GM19438 (cell line): ENCODE results near the gene CEP112.
"Not testable (repeated sequence)": the region's sequence is repeated elsewhere in the genome, so short reads cannot be mapped to it uniquely, and the experiment has no call there.

Experiments
- ATAC-seq: cut with Tn5 transposase; IDR thresholded peaks from one replicate; pipeline ENCODE4 v1.9.1; 2021; ENCODE audit warnings: low read depth; ENCODE audit not compliant: unreplicated experiment

The CEP112 gene

DNA sequence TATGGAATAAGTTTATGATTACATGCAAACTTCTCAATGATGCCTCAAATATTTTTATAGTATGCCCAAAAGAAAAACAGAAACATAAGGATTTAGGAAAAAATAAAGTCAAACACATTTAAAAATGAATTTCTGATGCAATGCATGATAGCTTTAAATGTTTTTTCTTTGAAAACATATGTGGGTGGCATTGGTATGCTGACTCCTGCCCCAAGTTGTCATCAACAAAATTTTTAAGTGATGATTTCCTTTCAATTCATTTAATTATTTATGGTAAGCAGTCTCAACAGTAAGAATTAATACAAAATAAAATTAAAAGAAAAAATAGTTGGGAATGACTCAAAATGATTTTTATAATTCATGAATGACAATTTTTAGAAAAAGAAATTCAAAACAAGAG, 104.9 kb downstream of the CEP112 start:
- ATAC-seq = no peak

DNA sequence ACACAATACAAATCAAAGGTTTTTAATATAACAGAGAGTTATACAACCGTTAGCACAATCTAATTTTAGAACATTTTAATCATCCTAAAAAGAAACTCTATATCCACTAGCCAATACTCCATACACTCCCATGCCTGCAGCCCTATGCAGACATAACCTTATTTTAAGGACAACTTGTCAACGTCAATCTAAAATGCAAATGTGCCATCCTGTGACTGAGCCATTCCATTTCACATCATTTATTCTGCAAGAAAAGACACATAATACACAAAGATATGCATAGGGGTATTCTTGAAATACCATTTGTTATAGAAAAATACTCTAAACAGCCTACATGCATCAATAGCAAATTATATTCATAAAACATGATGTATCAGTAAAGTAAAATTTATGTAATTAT, 106.7 kb downstream of the CEP112 start:
- no peak for ATAC-seq

DNA sequence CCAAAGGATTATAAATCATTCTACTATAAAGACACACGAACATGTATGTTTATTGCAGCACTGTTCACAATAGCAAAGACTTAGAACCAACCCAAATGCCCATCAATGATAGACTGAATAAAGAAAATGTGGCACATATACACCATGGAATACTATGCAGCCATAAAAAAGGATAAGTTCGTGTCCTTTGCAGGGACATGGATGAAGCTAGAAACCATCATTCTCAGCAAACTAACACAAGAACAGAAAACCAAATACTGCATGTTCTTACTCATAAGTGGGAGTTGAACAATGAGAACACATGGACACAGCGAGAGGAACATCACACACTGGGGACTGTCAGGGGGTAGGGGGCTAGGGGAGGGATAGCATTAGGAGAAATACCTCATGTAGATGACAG, 111.3 kb downstream of the CEP112 start:
- ATAC-seq = not testable (repeated sequence)

DNA sequence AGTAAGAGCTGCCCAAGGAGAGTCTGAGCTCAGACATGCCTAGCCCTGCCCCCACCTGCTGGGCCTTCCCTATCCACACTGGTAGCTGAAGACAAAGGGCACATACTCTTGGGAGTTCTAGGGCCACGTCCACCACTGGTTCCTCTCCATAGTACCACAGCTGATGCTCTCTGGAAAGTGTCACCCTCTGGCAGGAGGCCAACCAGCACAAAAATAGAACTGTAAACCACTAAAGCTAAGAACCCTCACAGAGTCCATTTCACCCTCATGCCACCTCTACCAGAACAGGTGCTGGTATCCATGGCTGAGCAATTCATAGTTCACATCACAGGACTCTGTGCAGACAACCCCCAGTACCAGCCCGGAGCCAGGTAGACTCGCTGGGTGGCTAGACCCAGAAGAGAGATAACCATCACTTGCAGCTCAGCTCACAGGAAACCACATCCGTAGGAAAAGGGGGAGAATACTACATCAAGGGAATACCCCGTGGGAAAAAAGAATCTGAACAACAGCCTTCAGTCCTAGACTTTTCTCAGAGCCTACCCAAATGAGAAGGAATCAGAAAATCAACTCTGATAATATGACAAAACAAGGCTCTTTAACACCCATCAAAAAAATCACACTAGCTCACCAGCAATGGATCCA, 115.3 kb downstream of the CEP112 start:
- no peak for ATAC-seq

DNA sequence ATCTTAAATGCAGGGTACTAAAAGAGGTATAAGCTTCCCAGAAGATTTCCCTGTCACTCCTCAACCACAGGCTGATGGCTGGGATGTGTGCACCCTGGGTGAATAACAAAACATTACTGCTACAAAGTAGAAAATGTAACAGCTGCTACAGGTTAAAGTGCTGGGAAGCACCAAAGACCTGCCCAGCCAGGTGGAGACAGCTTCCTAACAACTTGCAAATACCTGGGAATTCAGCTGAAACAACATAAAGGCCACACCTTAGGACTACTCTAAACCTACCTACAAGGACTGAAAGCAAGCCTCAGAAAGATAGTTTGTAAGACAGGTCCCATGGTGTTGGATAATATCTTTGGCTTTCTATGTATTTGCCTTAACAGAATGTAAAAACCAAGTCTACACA, 118.5 kb downstream of the CEP112 start:
- ATAC-seq = no peak

DNA sequence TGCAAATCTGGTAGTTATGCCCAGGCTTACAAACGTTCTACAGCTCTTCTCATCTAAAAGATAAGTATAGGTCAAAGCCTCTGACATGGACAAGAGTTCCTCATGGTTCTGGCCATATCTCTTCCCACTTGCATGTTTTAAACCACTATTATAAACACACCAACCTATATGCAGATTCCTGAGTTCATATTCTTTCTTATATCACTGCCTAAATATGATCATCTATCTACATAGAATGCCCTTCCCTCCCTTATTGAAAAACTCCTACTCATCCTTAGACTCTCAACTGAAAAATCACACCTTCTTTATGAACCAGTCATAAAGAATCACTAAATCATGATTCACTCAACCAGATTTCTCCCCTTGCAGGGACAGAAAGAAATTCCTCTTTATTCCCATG, 128.2 kb downstream of the CEP112 start:
- no peak for ATAC-seq

DNA sequence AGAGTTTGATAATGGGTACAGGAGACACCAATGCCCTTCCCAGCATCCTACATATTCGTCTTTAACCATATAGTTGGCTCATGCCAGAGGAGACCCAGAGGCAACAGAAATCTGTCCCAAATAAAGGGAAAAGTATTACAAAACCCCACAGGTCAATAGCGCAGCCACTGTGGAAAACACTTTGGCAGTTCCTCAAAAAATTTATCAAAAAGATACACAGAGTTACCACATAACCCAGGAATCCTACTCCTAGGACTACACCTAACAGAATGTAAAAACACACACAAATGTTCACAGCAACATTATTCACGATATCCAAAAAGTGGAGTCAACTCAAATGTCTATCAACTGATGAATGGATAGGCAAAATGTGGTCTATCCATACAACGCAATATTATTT, 135.8 kb downstream of the CEP112 start:
- ATAC-seq = no peak

DNA sequence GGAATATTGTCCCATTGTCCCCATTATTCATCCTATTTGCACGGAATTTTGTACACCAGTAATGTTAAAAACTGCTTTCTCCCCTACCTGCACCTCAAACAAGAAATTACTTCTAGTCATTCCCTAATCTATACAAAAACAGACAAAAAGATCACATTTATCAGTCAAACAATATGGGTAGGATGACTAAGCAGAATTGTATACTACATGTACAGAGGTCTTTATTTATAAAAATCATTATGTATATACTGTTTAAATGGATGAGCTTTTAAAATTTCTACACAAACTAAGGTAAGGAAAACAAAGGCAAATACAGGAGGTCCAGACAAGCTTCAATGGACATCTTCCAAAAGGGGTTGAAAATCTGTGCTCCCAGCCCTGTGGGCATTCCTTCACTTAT, 137.7 kb downstream of the CEP112 start:
- no peak for ATAC-seq

DNA sequence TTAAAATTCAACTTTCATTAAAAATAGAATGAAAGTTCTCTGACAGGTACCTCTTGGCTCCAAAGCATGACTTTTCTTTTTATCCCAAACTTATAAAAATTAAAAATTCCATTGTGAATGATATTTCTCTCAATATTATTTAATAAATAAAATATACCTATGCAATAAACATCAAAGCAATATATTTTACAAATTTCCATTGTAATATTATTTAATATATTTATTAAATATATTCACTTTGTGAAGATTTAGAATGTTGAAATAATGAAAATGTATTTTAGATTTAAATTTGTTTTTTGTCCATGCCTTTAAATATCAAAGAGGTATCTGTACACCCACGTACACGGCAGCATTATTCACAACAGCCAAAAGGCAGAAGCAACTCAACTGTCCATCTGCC, 147.8 kb downstream of the CEP112 start:
- ATAC-seq = no peak

DNA sequence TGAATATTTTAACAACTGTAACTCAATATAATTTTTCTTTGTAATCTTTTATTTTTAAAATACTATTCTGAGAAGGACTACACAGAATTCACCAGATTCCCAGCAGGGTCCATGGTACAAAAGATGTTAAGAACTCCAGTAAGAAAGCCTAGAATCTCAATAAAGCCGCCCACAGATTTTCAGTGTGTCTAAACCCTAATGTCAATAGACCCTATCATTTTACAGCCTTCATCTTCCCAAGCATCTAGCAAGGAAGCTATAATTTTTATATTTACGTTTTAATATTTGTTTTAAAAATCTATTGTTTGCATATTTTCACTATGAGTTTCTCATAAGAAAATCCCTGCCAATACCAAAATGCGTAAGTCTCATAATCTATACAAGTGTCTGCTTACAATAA, 148.5 kb downstream of the CEP112 start:
- no peak for ATAC-seq

DNA sequence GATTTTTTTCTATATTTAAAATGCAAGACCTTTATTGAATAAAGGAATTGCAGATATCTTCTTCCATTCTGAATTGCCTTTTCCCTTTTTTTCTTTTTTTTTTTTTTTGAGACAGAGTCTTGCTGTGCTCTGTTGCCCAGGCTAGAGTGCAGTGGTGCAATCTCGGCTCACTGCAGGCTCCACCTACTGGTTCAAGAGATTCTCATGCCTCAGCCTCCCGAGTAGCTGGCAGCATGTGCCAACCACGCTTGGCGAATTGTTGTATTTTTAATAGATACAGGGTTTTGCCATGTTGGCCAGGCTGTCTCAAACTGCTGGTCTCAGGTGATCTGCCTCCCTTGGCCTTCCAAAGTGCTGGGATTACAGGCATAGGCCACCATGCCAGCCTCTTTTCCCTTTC, 151.5 kb downstream of the CEP112 start:
- ATAC-seq = no peak

DNA sequence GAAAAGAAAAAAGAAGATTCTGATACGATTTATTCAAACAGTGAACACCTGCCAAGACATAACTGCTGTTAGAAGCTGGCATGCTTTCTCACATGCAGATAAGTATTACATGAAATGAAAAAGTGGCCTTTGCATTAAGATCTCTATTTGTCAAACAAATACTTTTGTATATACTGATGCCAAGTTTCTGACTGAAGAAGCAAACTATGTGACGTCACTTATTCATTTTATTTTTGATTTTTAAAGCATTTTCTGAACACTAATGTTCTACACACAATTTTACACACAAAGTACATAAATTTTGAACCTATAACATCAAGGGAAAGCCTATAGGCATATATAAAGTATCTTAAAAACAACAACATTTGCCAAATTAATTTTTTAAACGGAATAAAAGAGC, 153.8 kb downstream of the CEP112 start:
- no peak for ATAC-seq

DNA sequence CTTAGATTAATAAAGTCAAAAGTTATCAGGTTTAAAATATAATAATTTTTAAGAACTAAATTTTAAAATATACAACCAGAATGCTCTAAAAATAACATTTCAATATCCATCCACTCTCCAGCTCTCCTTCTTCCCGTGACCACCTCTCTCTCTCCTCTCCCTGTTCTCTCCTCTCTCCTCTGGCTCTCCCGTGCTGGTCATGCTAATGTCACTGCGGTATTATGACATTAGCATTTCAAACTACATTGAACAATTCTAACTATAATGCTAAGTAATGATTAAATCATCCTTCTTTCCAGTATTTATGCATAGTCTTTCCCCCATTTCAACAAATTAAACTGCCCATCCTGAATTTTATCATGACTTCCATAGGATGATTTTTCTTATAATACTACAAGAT, 154.7 kb downstream of the CEP112 start:
- ATAC-seq = no peak

DNA sequence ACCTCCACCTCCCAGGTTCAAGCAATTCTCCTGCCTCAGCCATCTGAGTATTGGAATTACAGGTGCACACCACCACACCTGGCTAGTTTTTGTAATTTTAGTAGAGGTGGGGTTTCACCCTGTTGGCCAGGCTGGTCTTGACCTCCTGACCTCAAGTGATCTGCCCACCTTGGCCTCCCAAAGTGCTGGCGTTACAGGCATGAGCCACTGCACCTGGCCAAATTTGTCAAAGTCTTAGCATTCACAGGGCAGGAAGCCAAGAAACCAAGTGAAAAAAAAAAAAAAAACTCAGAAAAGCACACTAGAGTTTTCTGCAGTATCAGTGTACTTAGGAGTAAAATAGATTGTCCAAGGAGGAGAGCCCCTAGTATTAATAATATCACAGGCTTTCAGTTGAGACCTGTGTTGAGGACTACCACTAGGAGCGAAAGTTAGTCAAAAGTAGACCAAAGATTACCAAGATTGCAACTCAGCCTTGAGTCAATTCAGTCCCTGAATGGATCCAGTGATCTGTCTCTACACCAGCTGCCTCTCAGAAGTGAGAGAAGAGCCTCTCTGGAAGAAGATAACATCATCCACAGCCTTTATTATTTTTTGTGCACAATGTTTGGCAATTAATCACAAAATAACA, 159.7 kb downstream of the CEP112 start:
- ATAC-seq = no peak

DNA sequence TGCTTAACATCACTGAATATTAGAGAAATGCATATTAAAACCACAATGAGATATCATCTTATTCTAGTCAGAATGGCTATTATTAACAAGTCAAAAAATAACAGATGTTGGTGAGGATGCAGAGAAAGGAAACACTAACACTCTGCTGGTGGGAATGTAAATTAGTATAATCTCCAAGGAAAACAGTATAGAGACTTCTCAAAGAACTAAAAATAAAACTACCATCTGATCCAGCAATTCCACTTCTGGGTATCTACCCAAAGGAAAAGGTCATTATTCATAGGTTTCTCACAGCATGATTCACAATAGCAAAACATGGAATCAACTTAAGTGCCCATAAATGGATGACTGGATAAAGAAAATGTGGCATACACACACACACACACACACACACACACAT, 166.4 kb downstream of the CEP112 start:
- no peak for ATAC-seq

DNA sequence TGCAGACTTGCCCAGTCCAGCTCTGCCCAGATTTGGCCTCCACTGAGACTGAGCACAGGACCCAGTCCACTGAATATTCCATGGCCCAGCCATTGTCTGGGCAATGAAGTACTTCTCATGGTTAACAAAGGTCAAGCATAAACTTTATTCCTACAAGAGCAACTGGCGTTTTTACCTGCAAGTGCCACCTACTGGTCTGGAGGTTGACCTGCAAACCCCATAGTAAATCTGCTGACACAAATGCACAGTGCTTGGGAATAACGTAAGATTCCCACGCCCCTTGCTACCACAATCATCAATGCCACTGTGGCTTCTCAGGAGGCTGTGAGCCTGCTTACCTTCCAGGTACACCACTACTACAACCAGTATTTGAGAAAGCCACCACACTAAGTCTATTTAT, 170.2 kb downstream of the CEP112 start:
- ATAC-seq = no peak

DNA sequence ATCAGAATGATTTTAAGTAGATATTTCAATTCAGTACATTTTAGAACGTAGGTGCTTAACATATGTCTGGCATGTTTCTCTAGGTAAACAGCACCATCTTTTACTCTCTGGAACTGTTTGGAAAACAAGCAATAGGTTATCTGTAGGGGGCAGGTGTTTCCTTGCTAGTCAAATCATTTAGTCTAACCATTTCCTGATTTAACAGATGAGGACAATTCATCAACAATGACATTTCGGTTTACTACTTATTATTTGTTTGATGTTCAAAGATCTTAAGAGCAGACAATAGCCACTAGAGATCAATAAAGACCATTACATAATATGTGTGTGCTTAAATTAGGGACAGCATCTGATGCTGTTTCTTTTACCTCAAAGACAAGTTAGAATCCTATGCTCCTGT, 173.1 kb downstream of the CEP112 start:
- ATAC-seq = no peak

DNA sequence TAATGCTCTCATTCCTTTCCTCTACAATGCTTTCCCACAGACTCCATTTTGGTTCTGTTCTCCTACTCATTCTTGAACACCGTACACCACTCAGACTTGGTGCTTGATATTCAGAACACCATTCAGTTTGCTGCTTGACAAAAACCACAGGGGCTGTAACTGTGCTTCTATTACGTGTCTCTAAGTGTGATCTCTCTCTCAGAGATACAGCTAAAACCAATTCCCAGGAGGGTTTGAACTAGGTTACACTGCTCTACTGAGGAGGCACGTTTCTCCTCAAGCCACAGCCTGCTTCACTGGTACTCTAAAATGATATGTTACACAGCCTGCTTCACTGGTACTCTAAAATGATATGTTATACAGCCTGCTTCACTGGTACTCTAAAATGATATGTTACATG, 175.7 kb downstream of the CEP112 start:
- no peak for ATAC-seq

DNA sequence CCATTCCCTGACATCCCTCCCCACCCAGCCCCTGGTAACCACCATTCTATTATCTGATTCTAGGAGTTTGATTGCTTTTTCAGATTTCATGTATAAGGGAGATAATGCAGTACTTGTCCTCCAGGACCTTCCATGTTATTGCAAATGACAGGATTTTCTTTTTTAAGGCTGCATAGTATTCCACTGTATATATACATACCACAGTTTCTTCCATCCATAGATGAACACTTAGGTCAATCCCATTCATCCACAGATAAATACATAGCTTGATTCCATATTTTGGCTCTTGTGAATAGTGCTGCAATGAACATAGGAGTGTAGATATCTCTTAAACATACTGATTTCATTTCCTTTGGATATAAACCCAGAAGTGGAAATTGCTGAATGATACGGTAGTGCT, 183.3 kb downstream of the CEP112 start:
- ATAC-seq = no peak

DNA sequence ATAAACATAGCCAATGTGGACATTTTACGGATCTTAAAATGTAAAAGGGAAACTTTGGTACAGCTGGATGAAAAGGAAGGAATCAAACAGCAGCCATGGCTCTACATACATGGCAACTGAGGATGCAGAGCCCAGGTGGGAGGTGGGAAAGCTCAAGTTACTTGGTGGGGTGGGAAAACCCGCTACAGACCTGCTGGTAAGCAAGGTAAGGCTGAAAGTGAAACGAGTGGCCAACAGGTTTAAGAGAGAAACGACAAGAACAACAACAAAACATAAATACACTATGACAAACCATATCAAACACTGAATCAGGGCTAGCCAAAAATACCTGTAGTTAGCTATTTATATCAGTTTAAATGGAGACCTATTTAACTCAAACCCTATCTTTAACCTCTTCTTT, 185.3 kb downstream of the CEP112 start:
- no peak for ATAC-seq

DNA sequence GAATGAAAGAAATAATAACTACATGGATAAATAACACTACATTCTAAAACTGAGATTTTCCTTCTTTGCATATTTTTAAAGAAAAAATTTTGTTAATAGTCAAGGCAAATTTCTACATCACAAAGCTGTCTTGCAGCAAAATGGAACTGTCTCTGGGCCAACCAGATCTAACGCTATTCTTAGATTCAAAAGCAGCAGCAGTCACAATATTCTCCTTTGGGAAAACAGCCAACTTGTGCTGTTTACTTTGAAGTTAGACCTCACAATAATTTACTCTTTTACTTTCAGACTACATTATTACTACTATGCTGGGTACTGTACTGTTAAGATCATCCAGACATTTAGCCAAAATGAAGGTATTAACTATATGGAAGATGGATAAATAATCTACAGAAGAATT, 189.1 kb downstream of the CEP112 start:
- ATAC-seq = no peak

DNA sequence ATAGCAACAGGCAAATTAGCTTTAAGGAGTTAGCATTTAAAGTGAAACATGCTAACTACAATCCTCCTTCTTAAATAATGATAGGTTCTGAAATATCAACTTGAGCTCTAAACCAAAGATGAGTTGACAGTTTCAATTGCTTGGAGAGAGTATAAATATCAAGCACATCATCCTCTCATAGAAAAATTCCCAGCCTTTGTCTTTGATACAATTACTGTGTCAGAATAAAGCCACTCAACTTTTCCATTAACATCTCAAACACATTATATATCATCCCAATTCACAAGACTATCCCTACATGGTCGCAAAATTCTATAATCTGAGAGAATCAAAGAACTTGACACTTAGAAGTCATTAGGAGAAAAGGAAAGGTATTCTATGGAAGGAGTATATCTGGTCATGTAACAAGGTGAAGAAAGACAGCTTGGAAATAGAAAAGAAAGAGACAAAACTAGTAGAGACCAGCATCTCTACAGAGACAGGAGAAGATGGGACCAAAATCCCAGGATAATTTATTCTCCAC, 189.8 kb downstream of the CEP112 start:
- ATAC-seq = no peak

DNA sequence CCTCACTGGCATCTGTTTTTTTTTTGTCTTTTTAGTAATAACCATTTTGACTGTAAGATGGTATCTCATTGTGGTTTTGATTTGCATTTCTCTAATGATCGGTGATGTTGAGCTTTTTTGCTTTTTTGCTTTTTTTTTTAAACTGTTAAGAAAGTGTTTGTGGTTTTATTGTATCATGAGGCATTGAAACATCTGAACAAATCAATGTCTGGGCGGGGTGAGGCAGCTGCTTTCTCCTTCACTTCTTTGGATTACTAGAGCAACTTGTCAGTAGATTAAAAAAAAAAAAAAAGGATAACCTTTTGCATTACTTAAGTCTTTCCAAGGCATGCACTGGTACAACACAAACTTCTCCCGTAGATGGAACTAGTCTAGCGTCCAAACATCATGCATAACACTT, 191.7 kb downstream of the CEP112 start:
- no peak for ATAC-seq
